Peyer's patch (tissue), 4 donors: ENCODE measurements around the gene TRPM8. TPM values are rescaled to one million over a fixed set of nuclear protein-coding genes. Genes with fewer than 3 reads are reported as not detected.

Experiments
- DNase-seq, 3 donors: peaks; one replicate each; pipeline ENCODE4 v3.0.0-alpha.2; 2017 to 2019
- H3K27ac ChIP-seq, 4 donors: fragments of 200-600 bp; sonication (generic); one replicate each; pipeline ENCODE4 v1.5.1; 2016 to 2019
- H3K27me3 ChIP-seq, 2 donors: fragments of 200-600 bp; sonication (generic); one replicate each; pipeline ENCODE4 v1.5.1; 2019
- H3K36me3 ChIP-seq, 3 donors: fragments of 200-600 bp; sonication (generic); one replicate each; pipeline ENCODE4 v1.5.1; 2016 to 2019
- H3K4me1 ChIP-seq, 4 donors: fragments of 200-600 bp; sonication (generic); one replicate each; pipeline ENCODE4 v1.5.1; 2016 to 2019
- H3K4me3 ChIP-seq, 4 donors: fragments of 200-600 bp; sonication (generic); 1 replicate in 3 of 4; 2 replicates in 1 of 4; pipeline ENCODE4 v1.5.1; 2016 to 2019; ENCODE audit warnings: mild to moderate bottlenecking in 1 of 4
- H3K9me3 ChIP-seq, 4 donors: fragments of 200-600 bp; sonication (generic); one replicate each; pipeline ENCODE4 v1.5.1; 2016 to 2019; ENCODE audit warnings: mild to moderate bottlenecking in 1 of 4
- CTCF ChIP-seq, 6 experiments: fragments of 450-650 bp in 4 of 6; fragments of 200-600 bp in 2 of 6; sonication (generic) in 1 of 6; IDR thresholded peaks; one replicate each; pipeline ENCODE4 v1.5.1; 2017 to 2019; ENCODE audit warnings: antibody characterized with exemption in 6 of 6, mild to moderate bottlenecking in 3 of 6, moderate library complexity in 1 of 6
- POLR2A ChIP-seq, 2 donors: fragments of 450-650 bp; IDR thresholded peaks; one replicate each; pipeline ENCODE4 v1.5.1; 2017; ENCODE audit warnings: antibody characterized with exemption in 2 of 2, mild to moderate bottlenecking in 2 of 2, moderate library complexity in 2 of 2
- total RNA-seq, 4 donors: library from RNA; depleted of rRNA; stranded (reverse); fragments of >200 nt; gene quantifications; one replicate each; pipeline ENCODE4 v1.1.0, GENCODE V29; 2016

TRPM8 gene
- total RNA-seq, 4 donors from 2014 or later, result not detected

GRCh38 chr2:234038076-234038802 lies 121.1 kb downstream of the TRPM8 start:
- no peaks in the 10 kb centered on the region for H3K36me3 ChIP-seq
- no peak overlapping the region for H3K4me3 ChIP-seq
- no peaks in the 10 kb centered on the region for H3K9me3 ChIP-seq
- TF ChIP-seq POLR2A (IDR thresholded peaks at IDR 0.05) (no peak), CTCF (IDR thresholded peaks at IDR 0.05) (no peak)
- H3K27ac ChIP-seq, result no peak overlapping the region
- H3K4me1 ChIP-seq, result no peaks in the 10 kb centered on the region
- no peak for DNase-seq
- H3K27me3 ChIP-seq, result no peaks in the 10 kb centered on the region

- DNase-seq, result no peak
- Histone ChIP-seq H3K36me3 (no peaks in the 10 kb centered on the region), H3K27me3 (no peaks in the 10 kb centered on the region), H3K4me1 (no peaks in the 10 kb centered on the region), H3K27ac (no peak overlapping the region), H3K4me3 (no peak overlapping the region), H3K9me3 (no peaks in the 10 kb centered on the region)
- no peak for TF ChIP-seq POLR2A (IDR thresholded peaks at IDR 0.05)
- TF ChIP-seq CTCF (IDR thresholded peaks at IDR 0.05), result no peak
Observed at GRCh38 chr2:234044157-234044556, 127.0 kb downstream of the TRPM8 start.

GRCh38 chr2:234046521-234046920 lies 129.3 kb downstream of the TRPM8 start:
- H3K9me3 ChIP-seq, result no peaks in the 10 kb centered on the region
- TF ChIP-seq CTCF (IDR thresholded peaks at IDR 0.05), result no peak
- no peak for TF ChIP-seq POLR2A (IDR thresholded peaks at IDR 0.05)
- DNase-seq, result no peak
- no peaks in the 10 kb centered on the region for H3K4me1 ChIP-seq
- no peak overlapping the region for H3K4me3 ChIP-seq
- no peaks in the 10 kb centered on the region for H3K27me3 ChIP-seq
- H3K27ac ChIP-seq, result no peak overlapping the region
- no peaks in the 10 kb centered on the region for H3K36me3 ChIP-seq

DNA sequence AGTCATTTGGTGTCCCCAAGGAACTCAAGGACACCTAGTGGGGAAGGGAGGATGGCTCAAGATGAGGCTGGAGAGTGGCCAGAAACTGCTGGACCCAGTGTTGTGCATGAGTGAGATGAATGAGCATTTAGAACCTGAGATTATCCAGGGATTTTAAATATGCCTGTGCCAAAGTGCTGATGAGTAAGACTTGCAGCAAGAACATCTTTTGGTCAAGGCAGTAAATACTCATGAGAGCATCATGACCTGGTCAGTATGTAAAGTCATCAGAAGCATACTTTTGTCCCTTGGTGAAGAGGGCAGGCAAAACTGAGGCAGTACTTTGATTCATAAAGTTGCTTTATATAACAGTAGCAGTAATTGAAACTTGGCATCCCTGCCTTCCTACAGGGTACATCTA lies 130.2 kb downstream of the TRPM8 start:
- H3K36me3 ChIP-seq, result no peaks in the 10 kb centered on the region
- H3K4me3 ChIP-seq, result no peak overlapping the region
- DNase-seq, result no peak
- no peaks in the 10 kb centered on the region for H3K9me3 ChIP-seq
- H3K4me1 ChIP-seq, result no peaks in the 10 kb centered on the region
- no peaks in the 10 kb centered on the region for H3K27me3 ChIP-seq
- H3K27ac ChIP-seq, result no peak overlapping the region
- TF ChIP-seq CTCF (IDR thresholded peaks at IDR 0.05) (no peak), POLR2A (IDR thresholded peaks at IDR 0.05) (no peak)

DNA sequence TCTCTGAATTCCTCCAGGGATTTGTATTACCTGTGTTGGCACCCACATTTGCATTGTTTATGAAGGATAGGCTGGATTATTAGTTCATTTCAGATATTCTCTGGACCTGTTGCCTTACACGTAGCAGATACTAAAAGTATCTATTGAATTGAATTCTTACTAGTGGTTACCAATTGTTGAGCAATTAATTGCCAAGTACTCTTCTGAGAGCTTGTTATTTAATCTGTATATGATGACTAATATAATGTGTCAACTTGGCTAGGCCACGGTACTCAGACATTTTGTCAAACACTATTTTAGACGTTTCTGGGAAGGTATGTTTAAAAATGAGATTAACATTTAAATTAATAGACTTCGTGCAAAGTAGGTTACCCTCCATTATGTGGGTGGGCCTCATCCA lies 130.9 kb downstream of the TRPM8 start:
- Histone ChIP-seq H3K27ac (no peak overlapping the region), H3K9me3 (no peaks in the 10 kb centered on the region), H3K4me1 (no peaks in the 10 kb centered on the region), H3K4me3 (no peak overlapping the region), H3K27me3 (no peaks in the 10 kb centered on the region), H3K36me3 (no peaks in the 10 kb centered on the region)
- no peak for DNase-seq
- TF ChIP-seq POLR2A (IDR thresholded peaks at IDR 0.05) (no peak), CTCF (IDR thresholded peaks at IDR 0.05) (no peak)
